Skin of body (tissue), 2 donors: ENCODE results near the gene SENP7. TPM values are rescaled to one million over a fixed set of nuclear protein-coding genes. Genes with fewer than 3 reads are reported as not detected.
"Not testable (repeated sequence)": the region's sequence is repeated elsewhere in the genome, so short reads cannot be mapped to it uniquely, and the experiment has no call there.

Experiments used
- DNase-seq: peaks from one replicate; lab custom pipeline; 2025; lab: John Stamatoyannopoulos, UW
- total RNA-seq: library from RNA; depleted of rRNA; stranded (reverse); fragments of >200 nt; gene quantifications from one replicate; pipeline ENCODE4 v1.2.3, GENCODE V29; 2014

Gene SENP7
- total RNA-seq, 1 donor from 2014 or later: 41.3 TPM

DNA sequence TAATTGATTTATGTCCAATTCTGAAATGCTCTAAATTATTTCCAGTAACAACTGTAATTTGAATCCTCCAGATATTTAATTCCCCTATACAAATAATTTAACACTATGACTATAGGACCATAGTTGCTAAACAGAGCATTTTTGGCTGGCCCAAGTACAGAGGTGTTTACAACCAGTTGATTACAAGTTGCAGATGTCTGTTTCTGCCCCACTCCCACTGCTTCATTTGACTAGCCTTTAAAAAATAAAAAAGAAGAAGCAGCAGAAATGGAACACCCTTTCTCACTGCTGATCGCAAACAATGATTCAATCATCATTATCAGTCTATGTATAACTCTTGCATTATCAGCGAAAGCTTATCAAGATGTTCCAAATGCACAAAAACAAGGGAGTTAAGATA is 54.6 kb downstream of the SENP7 start:
- no peak for DNase-seq

GRCh38 chr3:101454629-101455028 is 58.4 kb downstream of the SENP7 start:
- no peak for DNase-seq

- DNase-seq: no peak
These were observed 59.1 kb downstream of the SENP7 start for GRCh38 chr3:101453961-101454360.

GRCh38 chr3:101438641-101439040 is 74.4 kb downstream of the SENP7 start:
- DNase-seq: not testable (repeated sequence)

DNA sequence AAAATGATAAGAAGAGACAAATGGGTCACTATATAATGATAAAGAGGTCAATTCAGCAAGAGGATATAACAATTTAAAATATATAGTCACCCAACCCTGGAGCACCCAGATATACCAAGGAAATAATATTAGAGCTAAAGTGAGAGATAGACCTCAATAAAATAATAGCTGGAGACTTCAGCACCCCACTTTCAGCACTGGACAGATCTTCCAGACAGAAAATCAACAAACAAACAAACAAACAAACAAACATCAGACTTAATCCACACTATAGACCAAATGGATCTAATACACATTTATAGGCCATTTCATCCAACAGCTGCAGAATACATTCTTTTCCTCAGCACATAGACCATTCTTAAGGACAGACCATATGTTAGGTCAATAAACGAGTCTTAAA is 79.4 kb downstream of the SENP7 start:
- no peak for DNase-seq

GRCh38 chr3:101423984-101424888 is 88.8 kb downstream of the SENP7 start:
- DNase-seq: no peak

DNA sequence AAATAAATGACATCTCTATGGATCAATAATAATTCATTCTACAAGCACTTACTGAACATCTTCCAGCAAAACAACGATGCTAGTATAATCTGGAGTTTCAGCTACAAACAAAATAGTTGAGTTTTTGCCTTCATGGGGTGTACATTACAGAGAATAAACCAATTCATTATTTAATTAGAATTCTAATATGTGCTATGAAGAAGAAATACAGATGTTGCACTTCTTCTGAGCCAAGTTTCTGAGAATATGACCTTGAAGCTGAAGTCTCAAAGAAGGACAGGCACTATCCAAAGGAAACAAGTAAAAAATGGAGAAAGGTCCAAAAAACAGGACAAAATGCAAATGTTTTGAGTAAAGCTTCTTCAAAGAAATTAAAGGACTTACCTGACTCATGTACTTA is 94.2 kb downstream of the SENP7 start:
- no peak for DNase-seq

- DNase-seq: no peak
These were observed 98.9 kb downstream of the SENP7 start for GRCh38 chr3:101414121-101414520.

- DNase-seq: no peak
These were observed 99.4 kb downstream of the SENP7 start for GRCh38 chr3:101413656-101414055.

DNA sequence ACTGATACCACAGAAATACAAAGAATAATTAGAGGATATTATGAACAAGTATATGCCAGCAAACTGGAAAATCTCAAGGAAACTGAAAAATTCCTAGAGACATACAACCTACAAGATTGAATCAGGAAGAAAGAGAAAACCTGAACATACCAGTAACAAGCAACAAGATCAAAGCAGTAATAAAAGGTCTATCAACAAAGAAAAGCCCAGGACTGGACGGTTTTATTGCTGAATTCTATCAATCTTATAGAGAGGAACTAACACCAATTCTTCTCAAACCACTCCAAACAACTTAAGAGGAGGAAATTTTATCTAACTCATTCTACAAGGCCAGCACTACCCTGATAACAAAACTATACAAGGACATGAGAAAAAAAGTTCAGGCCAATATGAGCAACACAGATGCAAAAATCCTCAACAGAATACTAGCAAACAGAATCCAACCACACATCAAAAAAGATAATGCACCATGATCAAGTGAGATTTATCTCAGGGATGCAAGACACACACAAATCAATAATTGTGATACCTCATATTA is 121.5 kb downstream of the SENP7 start:
- DNase-seq: no peak

DNA sequence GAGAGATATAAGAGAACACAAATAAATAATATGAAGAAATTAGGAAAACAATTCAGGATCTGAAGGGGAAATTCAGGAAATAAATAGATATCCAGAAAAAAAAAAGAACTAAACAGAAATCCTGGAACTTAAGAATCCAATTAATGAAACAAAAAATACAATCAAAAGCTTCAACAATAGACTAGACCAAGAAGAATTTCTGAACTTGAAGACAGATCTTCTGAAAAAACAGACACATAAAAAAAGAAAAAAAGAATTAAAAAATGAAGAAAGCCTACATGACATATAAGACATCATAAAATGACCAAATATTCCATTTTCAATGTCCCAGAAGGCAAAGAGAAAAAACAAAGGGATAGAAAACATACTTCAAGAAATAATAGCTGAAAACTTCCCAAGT is 124.3 kb downstream of the SENP7 start:
- no peak for DNase-seq

- DNase-seq: no peak
These were observed 125.7 kb downstream of the SENP7 start for GRCh38 chr3:101387351-101387750.

GRCh38 chr3:101384426-101384825 is 128.6 kb downstream of the SENP7 start:
- DNase-seq: no peak

- no peak for DNase-seq
These were observed 129.4 kb downstream of the SENP7 start for GRCh38 chr3:101383656-101384055.

GRCh38 chr3:101383156-101383575 is 129.8 kb downstream of the SENP7 start:
- DNase-seq: peak; percentile 70

GRCh38 chr3:101381809-101382208 is 131.2 kb downstream of the SENP7 start:
- no peak for DNase-seq

DNA sequence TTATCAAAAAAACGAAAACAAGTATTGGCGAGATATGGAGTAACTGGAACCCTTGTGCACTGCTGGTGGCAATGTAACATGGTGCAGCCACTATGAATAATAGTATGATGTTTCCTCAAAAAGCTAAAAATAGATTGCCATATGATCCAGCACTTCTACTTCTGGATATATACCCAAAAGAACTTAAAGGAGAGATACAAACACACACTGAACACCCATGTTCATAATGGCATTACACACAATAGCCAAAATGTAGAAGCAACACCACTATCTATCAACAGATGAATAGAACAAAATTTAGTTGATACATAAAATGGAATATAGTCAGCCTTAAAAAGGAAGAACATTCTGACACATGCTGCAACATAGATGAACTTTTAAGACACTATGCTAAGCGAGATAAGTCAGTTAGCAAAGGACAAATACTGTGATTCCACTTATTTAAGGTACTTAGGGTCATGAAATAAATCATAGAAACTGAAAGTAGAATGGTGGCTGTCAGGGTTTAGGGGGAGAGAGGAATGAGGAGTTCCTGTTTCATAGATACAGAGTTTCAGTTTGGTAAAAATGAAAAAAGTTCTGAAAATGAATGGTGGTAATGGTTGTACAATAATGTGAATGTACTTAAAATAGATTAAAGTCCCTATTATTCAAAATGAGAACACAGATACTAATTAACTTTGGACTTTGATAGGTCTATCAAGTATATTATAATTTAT is 133.2 kb downstream of the SENP7 start:
- DNase-seq: no peak

DNA sequence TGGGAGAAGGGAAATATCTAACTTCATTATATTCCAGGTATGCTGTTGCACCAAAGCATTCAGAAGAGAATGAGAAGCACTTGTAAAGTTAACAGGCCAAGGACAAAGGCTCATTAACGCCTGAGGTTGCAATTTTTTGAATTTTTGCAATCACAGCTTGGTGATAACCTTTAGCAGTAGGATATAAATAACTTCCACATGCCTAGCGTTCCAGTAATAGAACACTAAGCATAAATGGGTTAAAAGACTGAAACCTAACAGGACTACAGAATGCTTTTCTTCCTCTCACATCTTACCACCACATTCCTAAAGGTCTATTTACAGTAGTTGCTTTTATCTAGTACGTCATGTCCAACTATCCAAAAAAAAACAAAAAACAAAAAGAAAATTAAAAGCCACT is 135.2 kb downstream of the SENP7 start:
- DNase-seq: no peak

DNA sequence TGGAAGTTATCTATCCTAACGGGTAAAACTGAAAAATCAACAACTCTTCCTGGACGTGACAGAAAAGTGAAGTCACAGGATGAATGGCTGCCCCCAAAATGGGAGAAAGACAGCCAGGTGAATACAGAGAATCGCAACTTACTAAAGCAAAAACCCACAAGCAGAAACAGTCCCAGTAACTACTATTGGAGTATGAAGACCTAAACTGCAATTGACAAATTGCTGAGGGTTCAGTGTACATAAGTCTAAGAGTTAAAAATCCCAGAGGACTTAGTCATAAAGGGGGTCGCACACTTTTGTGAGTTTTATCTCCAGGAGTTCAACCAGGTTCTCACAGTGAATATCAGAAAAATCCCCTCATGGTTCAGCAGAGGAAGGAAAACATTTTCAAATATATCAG is 135.8 kb downstream of the SENP7 start:
- no peak for DNase-seq

DNA sequence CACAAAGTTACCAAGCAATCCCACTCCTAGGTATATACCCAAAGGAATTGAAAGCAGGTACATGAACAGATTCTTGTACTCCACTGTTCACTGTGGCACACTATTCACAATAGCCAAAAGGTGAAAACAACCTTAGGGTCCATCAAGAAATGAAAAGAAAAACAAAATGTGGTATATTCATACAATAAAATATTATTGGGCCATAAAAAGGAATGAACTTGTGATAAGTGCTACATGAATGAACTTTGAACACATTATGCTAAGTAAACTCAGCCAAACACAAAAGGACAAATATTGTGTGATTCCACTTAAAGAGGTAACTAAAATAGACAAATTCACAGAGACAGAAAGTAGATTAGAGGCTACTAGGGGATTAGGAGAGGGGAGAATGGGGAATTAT is 137.4 kb downstream of the SENP7 start:
- no peak for DNase-seq

- no peak for DNase-seq
These were observed 150.6 kb downstream of the SENP7 start for GRCh38 chr3:101362406-101362805.

DNA sequence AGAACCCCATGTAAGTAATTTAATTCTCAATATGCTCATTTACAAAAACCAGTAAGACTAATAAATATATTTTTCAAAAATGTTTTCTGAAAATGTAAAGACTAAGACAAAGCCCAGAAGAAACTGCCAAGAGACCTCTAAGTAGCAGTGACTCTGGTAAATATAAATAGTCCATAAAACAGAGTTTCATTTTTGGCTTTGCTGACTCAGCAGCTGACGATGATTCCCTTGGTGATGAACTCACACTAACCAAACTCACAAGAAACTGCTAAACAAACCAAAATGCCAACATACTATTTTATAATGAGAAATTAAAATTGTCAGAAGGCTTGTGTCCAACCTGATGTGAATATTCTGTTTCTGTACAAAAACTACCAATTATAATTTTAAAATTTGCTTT is 161.2 kb downstream of the SENP7 start:
- no peak for DNase-seq
